IPS-18a (cell line): ENCODE measurements around the gene CLMP.

Experiments used
- H3K27ac ChIP-seq: one replicate; pipeline ENCODE4 v1.5.1; 2013; ENCODE audit warnings: low read length
- H3K27me3 ChIP-seq: one replicate; pipeline ENCODE4 v1.6.1; 2013; ENCODE audit warnings: mild to moderate bottlenecking, low read length; ENCODE audit not compliant: control insufficient read depth, insufficient read depth
- H3K36me3 ChIP-seq: one replicate; pipeline ENCODE4 v1.6.1; 2013; ENCODE audit warnings: low read depth, low read length; ENCODE audit not compliant: control insufficient read depth
- H3K4me1 ChIP-seq: one replicate; pipeline ENCODE4 v1.6.1; 2013; ENCODE audit warnings: low read depth, low read length; ENCODE audit not compliant: control insufficient read depth
- H3K4me3 ChIP-seq: one replicate; pipeline ENCODE4 v1.5.1; 2013; ENCODE audit warnings: low read length
- H3K9ac ChIP-seq: one replicate; pipeline ENCODE4 v1.6.1; 2013; ENCODE audit warnings: mild to moderate bottlenecking, low read length, moderate library complexity
- H3K9me3 ChIP-seq: one replicate; pipeline ENCODE4 v1.6.1; 2013; ENCODE audit warnings: low read depth, low read length; ENCODE audit not compliant: control insufficient read depth

The CLMP gene

DNA sequence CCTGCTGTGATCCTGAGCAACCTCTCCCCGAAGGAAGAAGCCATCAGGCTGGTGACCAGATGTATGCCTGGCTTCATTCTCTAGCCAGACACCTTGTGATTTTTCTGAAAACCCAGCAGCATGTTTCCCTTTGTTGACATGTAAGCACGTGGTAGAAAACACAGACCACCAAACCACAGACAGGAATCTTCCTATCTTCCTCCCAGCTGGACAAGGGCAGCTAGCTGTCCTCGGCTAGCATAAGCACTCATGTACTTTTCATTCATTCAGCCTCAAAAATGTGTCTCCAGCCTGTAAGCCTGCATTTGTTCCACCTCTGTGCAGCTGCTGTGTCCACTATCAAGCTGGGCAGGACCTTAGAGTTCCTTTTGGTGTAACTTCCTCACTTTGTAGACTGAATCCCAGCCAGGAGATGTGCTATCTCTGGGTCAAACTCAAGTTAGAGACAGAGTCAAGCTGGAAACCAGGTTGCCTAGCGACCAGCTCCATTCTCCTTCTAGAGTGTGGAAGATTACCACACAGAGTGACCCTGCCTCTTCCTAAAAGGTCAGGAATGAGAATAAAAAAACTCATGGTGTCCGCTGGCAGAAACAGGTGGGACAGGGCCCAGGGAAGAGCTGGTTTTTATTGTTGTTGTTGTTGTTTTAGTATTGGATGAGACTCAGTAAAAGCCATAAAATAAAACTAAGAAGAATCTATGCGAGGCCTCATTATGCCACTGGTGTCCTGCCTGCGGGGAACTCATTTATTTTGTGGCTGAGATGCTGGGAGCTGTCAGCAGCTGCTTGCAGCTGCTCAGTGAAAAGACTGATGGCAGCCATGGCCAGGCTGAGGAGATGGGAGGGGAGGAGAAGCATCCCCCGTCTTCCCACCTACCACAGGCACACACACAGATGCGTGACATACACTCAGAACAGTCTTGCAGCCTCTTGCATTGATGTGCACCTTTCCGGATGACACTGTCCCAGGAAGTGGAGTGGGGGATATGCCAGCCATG, 7.4 kb upstream of the CLMP start:
- Histone ChIP-seq H3K36me3 (no peaks in the 10 kb centered on the region), H3K4me1 (peaks cover 33% of the 10 kb centered on the region), H3K9me3 (no peaks in the 10 kb centered on the region), H3K27ac (no peak overlapping the region), H3K9ac (no peak overlapping the region), H3K4me3 (no peak overlapping the region), H3K27me3 (no peaks in the 10 kb centered on the region)

DNA sequence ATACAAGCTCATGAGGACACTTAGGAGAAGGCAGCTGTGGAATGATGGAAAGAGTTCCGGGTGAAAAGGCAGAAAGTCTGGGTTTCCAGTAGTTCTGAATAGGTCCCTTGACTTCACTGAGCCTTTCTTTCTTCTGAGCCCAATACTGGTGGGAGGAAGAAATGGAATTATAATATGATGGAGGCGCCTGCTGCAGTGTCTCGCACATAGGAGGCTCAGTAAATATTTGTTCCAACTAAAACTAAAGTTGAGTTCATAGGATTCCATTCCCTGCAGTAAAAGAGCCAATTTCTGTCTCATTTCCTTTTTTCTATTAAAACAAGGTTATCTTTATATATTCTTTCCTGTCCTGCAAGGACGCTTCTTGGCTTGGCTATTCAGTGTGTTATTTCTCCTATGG, 5.2 kb upstream of the CLMP start:
- Histone ChIP-seq H3K4me1 (peaks cover 28% of the 10 kb centered on the region), H3K36me3 (no peaks in the 10 kb centered on the region), H3K9me3 (no peaks in the 10 kb centered on the region), H3K9ac (no peak overlapping the region), H3K27ac (no peak overlapping the region), H3K4me3 (no peak overlapping the region), H3K27me3 (peaks cover 16% of the 10 kb centered on the region)

GRCh38 chr11:123197711-123198110, 2.7 kb upstream of the CLMP start:
- H3K27ac ChIP-seq = no peak overlapping the region
- no peaks in the 10 kb centered on the region for H3K9me3 ChIP-seq
- H3K36me3 ChIP-seq = no peaks in the 10 kb centered on the region
- no peak overlapping the region for H3K4me3 ChIP-seq
- peaks cover 36% of the 10 kb centered on the region for H3K4me1 ChIP-seq
- H3K27me3 ChIP-seq = peaks cover 25% of the 10 kb centered on the region
- H3K9ac ChIP-seq = no peak overlapping the region

DNA sequence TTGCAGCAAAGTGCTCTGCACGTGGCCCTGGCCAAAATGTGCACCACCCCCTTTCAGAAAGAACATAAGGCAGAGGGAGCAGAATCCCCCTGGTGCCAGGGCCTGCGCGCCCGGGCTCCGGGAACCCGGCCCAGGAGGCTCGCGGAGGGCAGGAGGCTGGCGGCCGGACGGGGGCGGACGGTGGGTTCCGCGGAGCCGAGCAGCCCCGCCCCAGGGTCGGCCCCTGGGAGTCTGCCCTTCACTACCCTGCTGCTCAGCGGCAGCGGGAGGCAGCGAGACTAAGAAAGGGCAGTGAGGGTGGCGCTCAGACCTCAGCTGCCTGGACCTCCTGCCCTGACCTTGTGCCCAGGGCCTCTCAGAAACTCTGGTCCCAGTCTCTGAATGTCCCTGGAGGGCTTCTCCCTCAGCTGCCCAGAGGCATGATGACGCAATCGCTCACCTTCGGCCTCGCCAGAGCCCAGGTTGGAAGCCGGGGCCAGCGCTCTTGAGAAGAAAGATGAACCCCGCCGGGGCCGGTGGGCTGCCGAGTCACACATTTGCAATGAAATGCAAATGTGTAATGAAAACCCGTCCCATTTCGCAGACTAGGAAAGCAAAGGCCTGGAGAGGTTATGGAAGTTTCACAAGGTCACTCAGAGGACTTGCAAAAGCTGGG, 1.1 kb upstream of the CLMP start:
- Histone ChIP-seq H3K27me3 (peaks cover 25% of the 10 kb centered on the region), H3K36me3 (no peaks in the 10 kb centered on the region), H3K27ac (no peak overlapping the region), H3K4me1 (peaks cover 34% of the 10 kb centered on the region), H3K9me3 (no peaks in the 10 kb centered on the region), H3K4me3 (peak overlapping the region; percentile 57), H3K9ac (peak overlapping the region; percentile 55)

DNA sequence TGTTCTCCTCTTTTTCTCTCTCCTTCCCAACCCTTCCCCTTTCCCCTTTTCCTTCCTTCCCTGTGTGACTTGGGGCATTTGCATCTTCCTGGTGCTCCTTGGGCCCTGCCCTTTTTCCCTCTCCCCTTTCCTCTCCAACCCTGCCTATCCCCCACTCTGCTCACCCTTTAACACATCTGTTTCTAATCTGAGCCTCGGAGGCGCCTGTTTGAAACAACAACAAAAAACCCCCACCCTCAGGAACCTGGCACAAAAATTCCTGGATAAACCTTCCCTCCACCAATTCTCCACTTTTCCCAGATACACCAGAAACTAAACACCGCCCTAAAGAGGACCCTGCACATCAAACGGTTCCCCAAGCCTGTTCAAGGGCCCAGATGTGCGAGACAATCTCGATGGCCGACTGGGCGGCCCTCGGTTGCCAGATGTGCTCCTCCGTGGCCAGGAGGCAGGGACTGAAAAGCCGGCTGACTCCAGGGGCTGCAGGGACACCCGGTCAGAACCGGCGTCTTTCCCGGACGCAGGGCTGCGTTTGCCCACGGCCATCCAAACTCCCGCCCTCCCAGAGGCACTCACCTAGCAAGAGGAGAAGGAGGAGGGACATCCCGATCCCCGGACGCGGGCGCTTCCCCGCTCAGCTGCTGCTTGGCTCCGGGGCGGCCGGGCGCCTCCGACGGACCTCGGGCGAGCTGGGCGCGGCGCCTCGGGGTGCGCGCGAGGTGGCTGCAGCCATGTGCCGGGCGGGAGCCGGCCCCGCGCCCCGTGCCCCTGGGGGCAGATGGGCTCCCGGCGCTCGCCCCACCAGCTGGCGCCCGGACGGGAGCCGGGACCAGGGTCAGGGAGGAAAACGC, 486 bp downstream of the CLMP start:
- peak overlapping the region; percentile 57 for H3K4me3 ChIP-seq
- no peak overlapping the region for H3K27ac ChIP-seq
- H3K36me3 ChIP-seq = no peaks in the 10 kb centered on the region
- H3K27me3 ChIP-seq = peaks cover 25% of the 10 kb centered on the region
- H3K9ac ChIP-seq = peak overlapping the region; percentile 55
- H3K4me1 ChIP-seq = peaks cover 34% of the 10 kb centered on the region
- H3K9me3 ChIP-seq = no peaks in the 10 kb centered on the region

DNA sequence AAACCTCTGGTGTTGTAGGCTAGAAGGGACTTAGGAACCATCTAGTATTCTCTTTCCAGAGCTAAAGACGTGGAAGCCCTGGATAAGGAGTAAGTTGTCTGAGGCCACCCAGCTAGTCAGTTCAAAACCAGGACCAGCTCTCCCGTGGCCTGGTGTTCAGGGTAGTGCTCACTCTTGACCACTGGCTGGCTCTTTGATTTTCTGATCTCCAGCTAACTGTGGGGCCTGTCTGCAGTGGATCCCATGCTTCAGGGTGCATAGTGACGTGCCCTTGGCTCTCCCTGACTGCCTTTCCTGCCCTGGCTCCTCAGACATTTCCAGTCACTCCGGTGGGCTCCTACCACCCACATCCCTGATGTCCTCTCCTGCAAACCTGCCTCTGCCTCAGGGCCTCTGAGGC, 1.3 kb downstream of the CLMP start:
- Histone ChIP-seq H3K9me3 (no peaks in the 10 kb centered on the region), H3K27me3 (peaks cover 25% of the 10 kb centered on the region), H3K36me3 (no peaks in the 10 kb centered on the region), H3K4me1 (peaks cover 41% of the 10 kb centered on the region), H3K27ac (no peak overlapping the region), H3K9ac (peak overlapping the region; percentile 55), H3K4me3 (peak overlapping the region; percentile 57)

DNA sequence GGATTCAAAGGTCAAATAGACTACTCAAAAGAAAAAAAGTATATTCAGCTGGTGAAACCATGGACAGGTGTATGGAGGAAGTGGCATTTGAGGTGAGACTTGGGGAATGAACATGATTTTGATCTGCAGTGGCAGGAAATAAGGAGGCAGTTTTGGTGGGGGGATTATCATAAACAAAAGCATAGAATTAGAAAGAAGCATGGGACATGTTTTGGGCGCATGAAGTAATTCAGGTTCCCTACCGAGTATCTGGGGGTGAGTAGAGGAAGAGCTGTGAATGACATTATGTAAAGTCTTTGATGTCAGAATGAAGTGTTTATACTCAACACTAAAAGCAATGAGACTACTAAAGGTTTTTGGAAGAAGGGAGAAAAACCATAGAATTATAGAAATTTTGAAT, 3.1 kb downstream of the CLMP start:
- H3K9me3 ChIP-seq = no peaks in the 10 kb centered on the region
- no peak overlapping the region for H3K27ac ChIP-seq
- H3K9ac ChIP-seq = no peak overlapping the region
- peaks cover 25% of the 10 kb centered on the region for H3K27me3 ChIP-seq
- H3K4me3 ChIP-seq = no peak overlapping the region
- no peaks in the 10 kb centered on the region for H3K36me3 ChIP-seq
- peaks cover 48% of the 10 kb centered on the region for H3K4me1 ChIP-seq

DNA sequence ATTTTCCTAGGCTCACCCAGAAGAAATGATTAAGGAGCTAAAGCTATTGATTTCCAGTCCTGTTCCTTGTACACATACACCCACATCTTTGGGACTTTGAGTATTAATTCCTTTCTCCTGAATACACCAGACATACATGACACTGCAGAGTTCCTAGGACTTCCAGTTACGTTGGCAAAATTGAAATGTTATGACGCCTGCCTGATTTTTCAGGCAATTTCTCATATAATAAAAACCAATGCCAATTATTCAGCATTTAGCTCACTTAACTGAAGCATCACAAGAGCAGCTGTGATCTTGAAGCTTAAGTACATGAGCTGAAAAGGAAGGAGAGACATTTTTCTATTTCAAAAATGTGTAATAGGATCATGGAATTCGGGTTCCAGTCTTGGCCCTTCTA, 4.5 kb downstream of the CLMP start:
- Histone ChIP-seq H3K4me3 (no peak overlapping the region), H3K27ac (no peak overlapping the region), H3K9me3 (no peaks in the 10 kb centered on the region), H3K9ac (no peak overlapping the region), H3K4me1 (peaks cover 57% of the 10 kb centered on the region), H3K27me3 (peaks cover 12% of the 10 kb centered on the region), H3K36me3 (no peaks in the 10 kb centered on the region)

DNA sequence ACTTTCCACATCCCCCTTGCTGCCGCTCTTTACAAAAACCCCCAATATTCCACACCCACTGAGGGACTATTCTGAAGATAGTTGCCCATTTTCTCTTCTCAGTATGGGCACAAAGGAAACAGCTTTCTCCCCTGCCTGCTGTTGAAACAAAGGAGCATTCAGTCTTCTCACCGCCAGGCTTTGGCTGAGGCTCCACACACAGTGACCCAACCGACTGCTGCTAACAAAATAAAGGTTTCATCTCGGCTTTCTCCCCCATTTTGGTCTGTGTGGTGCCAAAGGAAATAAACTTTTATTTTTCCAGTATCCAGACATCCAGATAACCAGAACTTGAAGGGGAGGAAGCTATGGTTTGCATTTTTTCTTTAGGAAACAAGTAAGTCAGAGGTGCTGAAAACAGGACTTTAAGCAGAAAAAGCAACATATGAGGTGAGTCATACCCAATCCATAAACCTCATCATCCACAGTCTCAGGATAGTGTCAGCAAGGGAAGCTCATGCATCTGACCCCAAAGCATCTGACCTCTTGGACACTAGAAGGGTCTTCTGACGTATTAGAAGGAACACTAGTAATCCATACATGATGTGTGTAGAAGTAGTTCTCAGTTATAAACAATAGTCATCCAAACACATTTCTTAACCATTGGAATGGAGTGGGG, 6.4 kb downstream of the CLMP start:
- H3K27me3 ChIP-seq = peaks cover 5% of the 10 kb centered on the region
- no peaks in the 10 kb centered on the region for H3K36me3 ChIP-seq
- H3K9me3 ChIP-seq = no peaks in the 10 kb centered on the region
- peaks cover 54% of the 10 kb centered on the region for H3K4me1 ChIP-seq
- H3K4me3 ChIP-seq = peak overlapping the region; percentile 32
- no peak overlapping the region for H3K27ac ChIP-seq
- peak overlapping the region; percentile 34 for H3K9ac ChIP-seq

DNA sequence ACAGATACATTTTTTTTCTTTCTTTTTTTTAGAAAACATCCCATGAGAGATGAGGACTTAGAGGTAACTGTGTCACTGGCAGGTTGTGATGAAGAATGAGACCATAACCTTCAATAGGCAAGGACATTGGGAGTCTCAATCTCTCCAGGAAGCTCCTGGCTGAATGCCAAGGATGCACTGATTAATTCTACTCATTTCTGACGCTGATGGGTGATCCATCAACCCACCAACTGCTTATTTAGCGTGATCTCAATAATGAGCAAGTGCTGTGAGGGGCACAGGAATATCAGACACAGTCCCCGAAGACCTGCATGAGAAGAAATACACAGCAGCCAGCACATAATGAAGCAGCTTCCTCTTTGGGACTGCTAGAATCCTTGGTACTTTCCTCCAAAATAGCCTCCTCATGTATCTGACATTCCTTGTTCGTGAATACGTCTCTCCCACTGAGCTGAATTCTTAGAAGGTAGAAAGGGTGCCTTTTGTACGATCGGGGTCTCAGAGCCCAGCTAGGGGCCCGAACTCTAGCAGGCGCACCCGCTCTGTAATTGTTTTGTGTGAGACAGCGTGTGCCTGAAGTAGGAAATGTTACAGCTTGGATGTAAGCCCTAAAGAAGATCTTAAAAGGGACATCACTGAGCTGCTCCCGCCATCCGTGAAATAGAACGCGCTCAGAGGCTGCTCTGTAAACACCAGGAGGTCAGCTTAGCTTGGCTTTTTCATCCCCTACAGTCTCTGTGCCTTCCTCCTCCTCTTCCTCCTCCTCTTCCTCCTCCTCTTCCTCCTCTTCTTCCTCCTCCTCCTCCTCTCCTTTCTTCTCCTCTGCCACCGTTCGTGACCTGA, 7.2 kb downstream of the CLMP start:
- Histone ChIP-seq H3K9me3 (no peaks in the 10 kb centered on the region), H3K9ac (peak overlapping the region; percentile 34), H3K4me1 (peaks cover 47% of the 10 kb centered on the region), H3K27ac (no peak overlapping the region), H3K4me3 (peak overlapping the region; percentile 32), H3K36me3 (no peaks in the 10 kb centered on the region), H3K27me3 (no peaks in the 10 kb centered on the region)
